Stimulated activated naive CD8-positive, alpha-beta T cell treated with anti-CD3 and anti-CD28 coated beads, Interleukin-15, Interleukin-2, amounts not matched to agents 100 ng/mL and 50 ng/mL, for 24 hours (primary cell): ENCODE data around the gene C2orf72.
"Not testable (repeated sequence)": the region's sequence is repeated elsewhere in the genome, so short reads cannot be mapped to it uniquely, and the experiment has no call there.

ENCODE experiments used
- H3K27ac Mint-ChIP-seq: one replicate; pipeline ENCODE4 v1.8.0; 2021; ENCODE audit warnings: mild to moderate bottlenecking, mixed read lengths
- H3K27me3 Mint-ChIP-seq: one replicate; pipeline ENCODE4 v1.8.0; 2021; ENCODE audit warnings: mixed read lengths
- H3K36me3 Mint-ChIP-seq: one replicate; pipeline ENCODE4 v1.8.0; 2021; ENCODE audit warnings: low read depth, mixed read lengths
- H3K4me1 Mint-ChIP-seq: one replicate; pipeline ENCODE4 v1.8.0; 2021; ENCODE audit warnings: low read depth, mixed read lengths
- H3K4me3 Mint-ChIP-seq: one replicate; pipeline ENCODE4 v1.8.0; 2021; ENCODE audit warnings: mild to moderate bottlenecking, mixed read lengths
- H3K9me3 Mint-ChIP-seq: one replicate; pipeline ENCODE4 v1.8.0; 2021; ENCODE audit warnings: mixed read lengths

C2orf72 gene

DNA sequence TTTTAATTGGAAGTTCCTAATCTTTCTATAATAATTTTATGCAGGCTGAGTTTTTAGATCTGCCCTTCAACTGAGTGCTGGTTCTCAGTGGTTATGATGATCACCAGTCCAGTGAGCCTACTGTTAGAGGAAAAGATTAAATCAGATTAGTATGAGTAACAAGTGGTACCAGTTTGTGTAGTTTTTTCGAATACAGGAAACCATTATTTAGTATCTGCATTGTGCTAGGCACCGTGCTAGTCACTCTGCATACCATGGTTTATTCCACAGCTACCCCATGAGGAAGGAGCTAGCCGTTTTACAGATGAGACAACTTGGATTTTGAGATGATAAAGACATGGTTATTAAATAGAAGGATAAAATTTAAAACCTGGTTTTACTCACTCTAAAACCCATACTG is 25.5 kb downstream of the C2orf72 start:
- Mint-ChIP-seq H3K9me3 (no peaks in the 10 kb centered on the region), H3K4me1 (peaks cover 34% of the 10 kb centered on the region), H3K4me3 (no peak overlapping the region), H3K27ac (no peak overlapping the region), H3K36me3 (peaks cover 72% of the 10 kb centered on the region), H3K27me3 (no peaks in the 10 kb centered on the region)

DNA sequence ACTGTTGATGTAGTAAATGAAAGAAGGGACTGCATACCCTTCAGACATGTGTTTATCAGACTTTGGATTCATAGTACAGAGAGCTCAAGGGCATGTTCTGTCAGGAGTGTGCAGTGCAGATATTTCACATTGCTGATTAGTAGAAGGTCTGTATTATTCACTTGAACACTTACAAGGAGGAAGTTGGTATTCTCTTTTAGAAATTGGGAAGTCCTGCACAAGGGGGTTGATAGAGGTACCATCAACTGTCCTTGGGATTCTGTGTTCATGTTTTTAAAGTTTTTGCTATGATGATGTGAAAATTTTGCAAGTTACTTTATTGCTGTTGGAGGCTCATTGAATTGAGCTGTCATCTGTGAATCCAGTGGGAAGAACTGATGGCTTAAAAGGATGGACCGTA is 26.0 kb downstream of the C2orf72 start:
- Mint-ChIP-seq H3K4me3 (no peak overlapping the region), H3K27ac (no peak overlapping the region), H3K36me3 (peaks cover 77% of the 10 kb centered on the region), H3K9me3 (no peaks in the 10 kb centered on the region), H3K4me1 (peaks cover 34% of the 10 kb centered on the region), H3K27me3 (no peaks in the 10 kb centered on the region)

GRCh38 chr2:231065966-231066365 is 28.6 kb downstream of the C2orf72 start:
- Mint-ChIP-seq H3K4me1 (peaks cover 16% of the 10 kb centered on the region), H3K9me3 (no peaks in the 10 kb centered on the region), H3K36me3 (peaks cover 80% of the 10 kb centered on the region)

DNA sequence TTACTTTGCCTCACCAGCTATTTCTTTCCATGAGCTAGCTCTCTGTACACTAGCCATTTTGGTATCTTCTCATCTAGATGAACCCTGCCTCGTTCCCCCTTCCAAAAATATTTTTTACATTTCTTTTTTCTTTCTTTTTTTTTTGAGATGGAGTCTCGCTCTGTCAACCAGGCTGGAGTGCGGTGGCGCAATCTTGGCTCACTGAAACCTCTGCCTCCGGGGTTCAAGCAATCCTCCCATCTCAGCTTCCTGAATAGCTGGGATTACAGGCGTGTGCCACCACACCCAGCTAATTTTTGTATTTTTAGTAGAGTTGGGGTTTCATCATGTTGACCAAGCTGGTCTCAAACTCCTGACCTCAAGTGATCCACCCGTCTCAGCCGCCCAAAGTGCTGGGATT is 30.2 kb downstream of the C2orf72 start:
- peaks cover 13% of the 10 kb centered on the region for H3K4me1 Mint-ChIP-seq
- not testable (repeated sequence) for H3K4me3 Mint-ChIP-seq, H3K27me3 Mint-ChIP-seq, H3K9me3 Mint-ChIP-seq
- peak overlapping the region; percentile 38 for H3K27ac Mint-ChIP-seq
- peaks cover 78% of the 10 kb centered on the region for H3K36me3 Mint-ChIP-seq

More at GRCh38 chr2:231065966-231066365, 28.6 kb downstream of the C2orf72 start:
- no peak overlapping the region for H3K4me3 Mint-ChIP-seq
- H3K27me3 Mint-ChIP-seq = no peaks in the 10 kb centered on the region
- no peak overlapping the region for H3K27ac Mint-ChIP-seq

GRCh38 chr2:231068525-231069222 is 31.4 kb downstream of the C2orf72 start:
- H3K4me1 Mint-ChIP-seq = peaks cover 13% of the 10 kb centered on the region
- no peaks in the 10 kb centered on the region for H3K9me3 Mint-ChIP-seq
- H3K4me3 Mint-ChIP-seq = no peak overlapping the region
- H3K36me3 Mint-ChIP-seq = peaks cover 76% of the 10 kb centered on the region
- peak overlapping the region; percentile 43 for H3K27ac Mint-ChIP-seq
- no peaks in the 10 kb centered on the region for H3K27me3 Mint-ChIP-seq

- H3K27ac Mint-ChIP-seq = no peak overlapping the region
- no peaks in the 10 kb centered on the region for H3K27me3 Mint-ChIP-seq
- H3K36me3 Mint-ChIP-seq = peaks cover 77% of the 10 kb centered on the region
- H3K9me3 Mint-ChIP-seq = no peaks in the 10 kb centered on the region
- H3K4me1 Mint-ChIP-seq = peaks cover 13% of the 10 kb centered on the region
- H3K4me3 Mint-ChIP-seq = no peak overlapping the region
These were observed 32.2 kb downstream of the C2orf72 start for GRCh38 chr2:231069379-231070054.

- H3K9me3 Mint-ChIP-seq = no peaks in the 10 kb centered on the region
- no peaks in the 10 kb centered on the region for H3K27me3 Mint-ChIP-seq
- H3K4me1 Mint-ChIP-seq = no peaks in the 10 kb centered on the region
- peaks cover 87% of the 10 kb centered on the region for H3K36me3 Mint-ChIP-seq
- no peak overlapping the region for H3K27ac Mint-ChIP-seq
- H3K4me3 Mint-ChIP-seq = no peak overlapping the region
These were observed 47.2 kb downstream of the C2orf72 start for GRCh38 chr2:231084565-231084964.

DNA sequence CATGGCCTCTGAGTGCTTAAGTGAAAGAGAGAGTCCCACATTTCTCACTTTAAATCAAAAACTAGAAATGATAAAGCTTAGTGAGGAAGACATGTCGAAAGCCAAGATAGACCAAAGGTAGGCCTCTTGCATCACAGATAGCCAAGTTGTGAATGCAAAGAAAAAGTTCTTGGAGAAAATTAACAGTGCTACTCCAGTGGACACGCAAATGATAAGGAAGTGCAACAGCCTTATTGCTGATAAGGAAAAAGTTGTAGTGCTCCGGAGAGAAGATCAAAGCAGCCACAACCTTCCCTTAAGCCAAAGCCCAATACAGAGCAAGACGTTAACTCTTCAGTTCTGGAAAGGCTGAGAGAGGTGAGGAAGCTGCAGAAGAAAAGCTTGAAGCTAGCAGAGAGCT is 51.4 kb downstream of the C2orf72 start:
- Mint-ChIP-seq H3K27ac (no peak overlapping the region), H3K4me1 (no peaks in the 10 kb centered on the region), H3K9me3 (no peaks in the 10 kb centered on the region), H3K27me3 (no peaks in the 10 kb centered on the region), H3K36me3 (peaks cover 89% of the 10 kb centered on the region), H3K4me3 (no peak overlapping the region)

- H3K27ac Mint-ChIP-seq = no peak overlapping the region
- no peaks in the 10 kb centered on the region for H3K27me3 Mint-ChIP-seq
- H3K36me3 Mint-ChIP-seq = peaks cover 98% of the 10 kb centered on the region
- no peak overlapping the region for H3K4me3 Mint-ChIP-seq
- peaks cover 23% of the 10 kb centered on the region for H3K9me3 Mint-ChIP-seq
- no peaks in the 10 kb centered on the region for H3K4me1 Mint-ChIP-seq
These were observed 56.6 kb downstream of the C2orf72 start for GRCh38 chr2:231093933-231094332.

DNA sequence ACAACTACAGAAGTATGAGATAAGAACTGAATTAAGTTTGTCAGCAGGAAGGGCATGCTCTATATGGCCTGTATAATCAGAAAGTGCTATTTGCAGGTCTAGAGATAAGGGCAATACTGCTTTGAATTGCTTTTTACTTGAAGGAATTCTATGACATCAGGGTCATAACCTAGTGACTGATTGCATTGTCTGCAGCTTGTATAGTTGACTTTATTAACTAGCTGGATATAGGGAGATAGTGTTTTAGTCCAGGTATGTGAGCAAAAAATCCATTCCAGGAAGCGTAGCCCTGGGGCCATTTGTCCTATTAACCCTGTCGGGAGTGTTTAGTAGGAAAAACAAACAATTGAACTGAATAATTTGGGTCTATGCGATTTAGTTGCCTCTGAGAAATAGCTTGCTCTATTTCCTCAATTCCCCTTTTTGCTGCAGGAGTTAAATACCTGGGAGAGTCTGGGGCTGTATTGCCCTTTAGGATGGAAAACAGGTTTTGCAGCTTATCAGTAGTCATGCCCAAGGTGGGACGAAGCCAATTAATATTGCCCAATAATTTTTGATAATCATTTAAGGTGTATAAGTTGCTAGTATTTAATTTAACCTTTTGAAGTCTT is 57.5 kb downstream of the C2orf72 start:
- Mint-ChIP-seq H3K4me3 (no peak overlapping the region), H3K27ac (no peak overlapping the region), H3K36me3 (peaks cover 99% of the 10 kb centered on the region), H3K9me3 (peaks cover 25% of the 10 kb centered on the region), H3K4me1 (no peaks in the 10 kb centered on the region), H3K27me3 (no peaks in the 10 kb centered on the region)
